NB4 (cell line): Measurements from ENCODE around the gene MBNL1.

ENCODE experiments used
- MYC ChIP-seq: IDR thresholded peaks from 2 replicates; pipeline ENCODE4 v1.6.1; 2011; ENCODE audit warnings: low read depth, low read length
- POLR2A ChIP-seq: IDR thresholded peaks from 2 replicates; pipeline ENCODE4 v1.6.1; 2011; ENCODE audit warnings: mild to moderate bottlenecking; ENCODE audit not compliant: insufficient read length; ENCODE audit errors: extremely low read depth
- TF ChIP-seq, protein P1 (sequence below): IDR thresholded peaks from one replicate; pipeline ENCODE4 v1.5.1; 2012; ENCODE audit warnings: low read depth, low read length
- TF ChIP-seq, protein P2 (sequence below): IDR thresholded peaks from 2 replicates; pipeline ENCODE4 v1.6.1; 2011; ENCODE audit warnings: low read depth, low read length

DNA sequence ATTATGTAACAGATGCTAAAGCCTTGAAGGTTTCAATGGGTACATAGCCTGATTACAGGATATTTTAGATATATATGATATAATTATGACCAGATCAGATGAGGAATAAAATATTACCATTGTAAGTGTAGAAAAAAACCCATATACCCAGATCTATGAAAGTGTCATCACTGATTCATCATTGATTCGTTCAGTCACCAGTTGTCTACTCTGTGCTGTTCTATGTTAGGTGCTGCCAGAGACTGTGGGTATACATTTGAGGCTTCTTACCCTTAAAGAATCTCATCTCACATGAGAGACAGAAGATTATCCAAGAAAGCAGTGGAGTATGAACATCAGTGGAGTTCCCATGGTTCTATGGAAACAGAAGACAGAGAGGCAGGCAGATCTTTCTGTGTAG lies 92.2 kb downstream of the MBNL1 start:
- TF ChIP-seq, protein P1, sequence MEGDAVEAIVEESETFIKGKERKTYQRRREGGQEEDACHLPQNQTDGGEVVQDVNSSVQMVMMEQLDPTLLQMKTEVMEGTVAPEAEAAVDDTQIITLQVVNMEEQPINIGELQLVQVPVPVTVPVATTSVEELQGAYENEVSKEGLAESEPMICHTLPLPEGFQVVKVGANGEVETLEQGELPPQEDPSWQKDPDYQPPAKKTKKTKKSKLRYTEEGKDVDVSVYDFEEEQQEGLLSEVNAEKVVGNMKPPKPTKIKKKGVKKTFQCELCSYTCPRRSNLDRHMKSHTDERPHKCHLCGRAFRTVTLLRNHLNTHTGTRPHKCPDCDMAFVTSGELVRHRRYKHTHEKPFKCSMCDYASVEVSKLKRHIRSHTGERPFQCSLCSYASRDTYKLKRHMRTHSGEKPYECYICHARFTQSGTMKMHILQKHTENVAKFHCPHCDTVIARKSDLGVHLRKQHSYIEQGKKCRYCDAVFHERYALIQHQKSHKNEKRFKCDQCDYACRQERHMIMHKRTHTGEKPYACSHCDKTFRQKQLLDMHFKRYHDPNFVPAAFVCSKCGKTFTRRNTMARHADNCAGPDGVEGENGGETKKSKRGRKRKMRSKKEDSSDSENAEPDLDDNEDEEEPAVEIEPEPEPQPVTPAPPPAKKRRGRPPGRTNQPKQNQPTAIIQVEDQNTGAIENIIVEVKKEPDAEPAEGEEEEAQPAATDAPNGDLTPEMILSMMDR = no peak
- TF ChIP-seq POLR2A = no peak
- TF ChIP-seq MYC = no peak
- TF ChIP-seq, protein P2, sequence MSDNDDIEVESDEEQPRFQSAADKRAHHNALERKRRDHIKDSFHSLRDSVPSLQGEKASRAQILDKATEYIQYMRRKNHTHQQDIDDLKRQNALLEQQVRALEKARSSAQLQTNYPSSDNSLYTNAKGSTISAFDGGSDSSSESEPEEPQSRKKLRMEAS = no peak
